ENCODE measurements around the gene USP17L28.
A peak's percentile ranks its signal among the peaks of the same experiment; 100 is the strongest.
"Not testable (repeated sequence)": the region's sequence is repeated elsewhere in the genome, so short reads cannot be mapped to it uniquely, and the experiment has no call there.

Gene USP17L28

GRCh38 chr4:9348593-9348992, at the start of gene USP17L28:
Gene USP17L28 (plus strand): TSS chr4:9348893. CDS start chr4:9348893, 0 bp downstream.
- DNase-seq (ENCODE audit: low spot score) = not testable (repeated sequence)

GRCh38 chr4:9324191-9324590, 24.5 kb upstream of the USP17L28 start:
- not testable (repeated sequence) for DNase-seq (ENCODE audit: low spot score)

- DNase-seq (ENCODE audit: low spot score) = not testable (repeated sequence)
These were observed 23.8 kb upstream of the USP17L28 start, which contains the start of gene USP17L24 for GRCh38 chr4:9324865-9325264. Gene USP17L24 (plus strand): TSS chr4:9325165. CDS start chr4:9325165, 0 bp downstream.

GRCh38 chr4:9329611-9330010, 19.1 kb upstream of the USP17L28 start, which contains the start of gene USP17L25:
Gene USP17L25 (plus strand): TSS chr4:9329911. CDS start chr4:9329911, 0 bp downstream.
- DNase-seq (ENCODE audit: low spot score) = not testable (repeated sequence)

- not testable (repeated sequence) for DNase-seq (ENCODE audit: low spot score)
These were observed 14.3 kb upstream of the USP17L28 start, which contains the start of gene USP17L26 for GRCh38 chr4:9334358-9334757. Gene USP17L26 (plus strand): TSS chr4:9334658. CDS start chr4:9334658, 0 bp downstream.

GRCh38 chr4:9339103-9339502, 9.6 kb upstream of the USP17L28 start, which contains the start of gene USP17L5:
Gene USP17L5 (plus strand): TSS chr4:9339403. CDS start chr4:9339403, 0 bp downstream.
- DNase-seq (ENCODE audit: low spot score) = not testable (repeated sequence)

- not testable (repeated sequence) for DNase-seq (ENCODE audit: low spot score)
These were observed 4.8 kb upstream of the USP17L28 start, which contains the start of gene USP17L27 for GRCh38 chr4:9343848-9344247. Gene USP17L27 (plus strand): TSS chr4:9344148. CDS start chr4:9344148, 0 bp downstream.

- not testable (repeated sequence) for DNase-seq (ENCODE audit: low spot score)
These were observed 2.2 kb downstream of the USP17L28 start for GRCh38 chr4:9350866-9351265.

GRCh38 chr4:9353338-9353737, 4.6 kb downstream of the USP17L28 start, which contains the start of gene USP17L29:
Gene USP17L29 (plus strand): TSS chr4:9353638. CDS start chr4:9353638, 0 bp downstream.
- DNase-seq (ENCODE audit: low spot score) = not testable (repeated sequence)

- not testable (repeated sequence) for DNase-seq (ENCODE audit: low spot score)
These were observed 14.1 kb downstream of the USP17L28 start, which contains the start of gene USP17L30 for GRCh38 chr4:9362829-9363228. Gene USP17L30 (plus strand): TSS chr4:9363129. CDS start chr4:9363129, 0 bp downstream.

- DNase-seq (ENCODE audit: low spot score) = not testable (repeated sequence)
These were observed 31.2 kb downstream of the USP17L28 start for GRCh38 chr4:9379881-9380280.

GRCh38 chr4:9381012-9381534, 32.4 kb downstream of the USP17L28 start:
- DNase-seq (ENCODE audit: low spot score) = peak; percentile 34

GRCh38 chr4:9384126-9384525, 35.4 kb downstream of the USP17L28 start:
- DNase-seq (ENCODE audit: low spot score) = no peak

- not testable (repeated sequence) for DNase-seq (ENCODE audit: low spot score)
These were observed 40.3 kb downstream of the USP17L28 start for GRCh38 chr4:9389001-9389400.
